Stimulated activated CD8-positive, alpha-beta memory T cell treated with anti-CD3 and anti-CD28 coated beads, Interleukin-15, amount 100 ng/mL, for 24 hours (primary cell): ENCODE results near the gene OPN1MW.
"Not testable (repeated sequence)": the region's sequence is repeated elsewhere in the genome, so short reads cannot be mapped to it uniquely, and the experiment has no call there.

Experiments used
- DNase-seq: peaks from one replicate; pipeline ENCODE4 v3.0.0-alpha.2; 2020; ENCODE audit warnings: low read depth

Gene OPN1MW

GRCh38 chrX:154182296-154182695 is at the start of gene OPN1MW:
Gene OPN1MW (plus strand): TSS chrX:154182596. CDS start chrX:154182678, 82 bp downstream.
- not testable (repeated sequence) for DNase-seq

DNA sequence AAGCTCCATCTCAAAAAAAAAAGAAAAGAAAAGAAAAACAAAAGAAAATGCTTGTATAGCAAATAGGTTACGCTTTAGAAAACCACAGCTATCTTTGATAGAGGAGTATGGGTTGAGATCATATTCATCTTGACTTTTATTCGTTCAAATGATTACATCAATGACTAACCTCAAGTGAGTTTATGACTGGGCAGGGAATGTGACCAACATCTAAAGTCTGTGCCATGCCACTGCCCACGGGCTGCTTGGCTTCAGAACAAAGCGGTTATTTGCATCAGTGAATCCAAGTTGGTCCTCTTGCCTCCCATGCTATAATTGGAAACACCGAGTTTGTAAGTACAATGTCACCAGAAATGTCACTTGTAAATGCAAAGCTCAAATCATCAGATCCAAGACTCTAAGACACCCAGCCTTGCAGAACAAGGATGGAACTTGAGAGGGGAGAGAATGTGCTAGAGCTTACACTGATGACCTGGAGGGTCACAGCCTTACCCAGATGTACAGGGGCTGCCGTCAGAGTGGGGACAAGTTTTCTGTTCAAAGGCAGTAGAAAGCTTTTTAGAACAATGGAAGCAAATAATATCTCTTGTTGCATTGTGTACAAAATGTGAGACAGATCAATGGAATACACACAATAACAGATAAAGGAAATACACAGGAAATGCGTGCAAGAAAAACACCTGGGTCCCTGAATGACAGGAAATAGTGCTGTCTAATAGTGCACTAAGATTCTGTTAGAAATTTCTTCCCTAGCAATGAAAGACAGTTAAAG is 46.8 kb upstream of the OPN1MW start:
- DNase-seq: no peak

DNA sequence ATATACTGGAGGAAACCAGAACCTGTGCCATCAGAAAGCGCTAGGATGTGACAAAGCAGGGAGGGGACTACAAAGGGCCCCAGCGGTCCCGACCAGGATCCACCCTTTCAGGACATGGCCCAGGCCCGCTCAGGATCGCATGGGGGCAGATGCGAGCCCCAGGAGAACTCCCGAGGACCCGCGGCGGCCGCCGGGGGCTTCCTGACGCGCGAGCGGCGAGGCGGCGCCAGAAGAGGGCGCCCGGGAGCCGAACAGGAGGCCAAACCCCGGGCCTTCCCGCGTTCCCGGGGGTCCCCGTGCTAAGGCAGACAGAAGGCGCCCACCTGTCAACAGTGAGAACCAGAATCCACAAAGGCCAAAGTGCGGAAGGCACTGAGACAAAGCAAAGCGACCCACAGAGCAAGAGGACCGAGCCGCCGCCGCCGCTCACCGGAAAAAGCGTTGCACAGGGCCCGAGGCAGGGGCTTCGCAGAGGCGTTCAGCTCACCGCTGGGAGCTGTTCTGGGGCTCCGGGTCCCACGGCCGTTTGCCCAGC is 45.7 kb upstream of the OPN1MW start:
- DNase-seq: peak; percentile 29

- no peak for DNase-seq
Measured at GRCh38 chrX:154138857-154139256, 43.5 kb upstream of the OPN1MW start.

DNA sequence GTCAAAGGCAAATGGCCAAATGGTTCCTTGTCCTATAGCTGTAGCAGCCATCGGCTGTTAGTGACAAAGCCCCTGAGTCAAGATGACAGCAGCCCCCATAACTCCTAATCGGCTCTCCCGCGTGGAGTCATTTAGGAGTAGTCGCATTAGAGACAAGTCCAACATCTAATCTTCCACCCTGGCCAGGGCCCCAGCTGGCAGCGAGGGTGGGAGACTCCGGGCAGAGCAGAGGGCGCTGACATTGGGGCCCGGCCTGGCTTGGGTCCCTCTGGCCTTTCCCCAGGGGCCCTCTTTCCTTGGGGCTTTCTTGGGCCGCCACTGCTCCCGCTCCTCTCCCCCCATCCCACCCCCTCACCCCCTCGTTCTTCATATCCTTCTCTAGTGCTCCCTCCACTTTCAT is 42.2 kb upstream of the OPN1MW start:
- DNase-seq: no peak

- no peak for DNase-seq
Measured at GRCh38 chrX:154140742-154141141, 41.7 kb upstream of the OPN1MW start.

GRCh38 chrX:154142386-154142785 is 40.0 kb upstream of the OPN1MW start:
- no peak for DNase-seq

DNA sequence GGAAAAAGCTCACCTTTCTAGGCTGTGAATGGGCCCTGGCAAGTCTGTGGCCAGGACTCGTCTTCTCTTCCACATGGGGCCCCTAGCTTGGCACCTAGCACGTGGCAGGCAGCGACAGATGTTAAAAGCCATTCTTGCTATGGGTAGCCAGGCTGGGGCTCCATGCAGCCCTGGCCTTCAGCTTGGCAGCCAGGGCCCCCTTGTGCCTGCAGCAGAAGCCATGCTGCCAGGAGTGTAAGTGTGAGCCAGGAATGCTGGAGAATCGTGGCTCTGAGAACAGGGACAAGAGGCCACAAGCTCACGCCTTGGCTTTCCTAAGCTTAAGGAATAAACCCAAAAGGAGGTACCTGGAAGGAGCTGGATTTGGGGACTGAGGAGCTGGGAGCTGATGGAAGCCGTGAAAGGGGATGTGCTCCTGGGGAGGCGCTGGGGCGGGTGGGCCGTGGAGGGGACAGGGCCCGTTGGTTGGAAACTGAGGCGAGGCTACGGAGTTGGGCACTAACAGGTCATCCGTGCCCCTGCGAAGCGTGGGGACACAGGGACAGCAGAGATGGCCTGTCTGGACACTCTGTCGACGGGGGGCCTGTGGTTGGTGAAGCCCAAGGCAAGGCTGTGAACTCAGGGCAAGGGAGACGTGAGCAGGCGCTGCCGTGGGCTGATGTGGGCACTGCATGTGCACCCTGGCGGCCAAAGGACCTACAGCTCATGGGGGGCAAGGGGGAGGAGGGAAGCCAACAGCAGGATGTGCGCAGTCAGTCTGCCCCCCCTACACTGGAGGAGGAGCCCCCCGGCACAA is 39.2 kb upstream of the OPN1MW start:
- no peak for DNase-seq

GRCh38 chrX:154144010-154144409 is 38.4 kb upstream of the OPN1MW start, which contains the start of gene OPN1LW:
Gene OPN1LW (plus strand): TSS chrX:154144243. CDS start chrX:154144284, 41 bp downstream.
- DNase-seq: not testable (repeated sequence)

- not testable (repeated sequence) for DNase-seq
Measured at GRCh38 chrX:154151030-154151429, 31.4 kb upstream of the OPN1MW start.

DNA sequence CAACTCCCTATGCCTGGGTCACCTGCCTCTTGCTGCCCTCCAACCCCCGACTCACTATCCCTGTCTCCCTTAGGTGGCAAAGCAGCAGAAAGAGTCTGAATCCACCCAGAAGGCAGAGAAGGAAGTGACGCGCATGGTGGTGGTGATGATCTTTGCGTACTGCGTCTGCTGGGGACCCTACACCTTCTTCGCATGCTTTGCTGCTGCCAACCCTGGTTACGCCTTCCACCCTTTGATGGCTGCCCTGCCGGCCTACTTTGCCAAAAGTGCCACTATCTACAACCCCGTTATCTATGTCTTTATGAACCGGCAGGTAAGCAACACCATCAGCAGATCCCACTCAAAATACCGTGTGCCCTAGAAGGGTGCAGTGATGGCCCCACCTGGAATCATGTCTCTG is 26.2 kb upstream of the OPN1MW start:
- DNase-seq: not testable (repeated sequence)

- DNase-seq: not testable (repeated sequence)
Measured at GRCh38 chrX:154157207-154157606, 25.2 kb upstream of the OPN1MW start.

DNA sequence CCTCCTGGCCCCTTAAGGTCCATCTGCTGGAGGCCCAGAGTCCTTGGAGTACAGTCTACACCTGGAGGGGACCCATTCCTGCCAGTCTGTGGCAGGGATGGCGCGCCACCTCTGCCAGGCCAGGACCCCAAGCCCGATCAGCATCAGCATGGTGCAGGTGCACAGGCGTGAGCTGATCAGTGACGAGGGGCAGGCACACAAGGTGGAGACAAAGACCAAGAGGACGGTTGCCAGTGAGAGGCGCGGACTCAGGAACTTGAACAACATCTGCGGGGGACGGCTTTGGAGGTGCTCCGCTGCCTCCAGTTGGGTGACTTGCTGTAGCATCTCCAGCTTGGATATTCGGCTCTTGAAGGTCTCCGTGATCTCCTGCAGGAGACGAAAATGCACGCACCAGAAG is 23.1 kb upstream of the OPN1MW start:
- not testable (repeated sequence) for DNase-seq

- DNase-seq: not testable (repeated sequence)
Measured at GRCh38 chrX:154164902-154165301, 17.5 kb upstream of the OPN1MW start.

GRCh38 chrX:154168384-154168783 is 14.0 kb upstream of the OPN1MW start:
- DNase-seq: not testable (repeated sequence)

GRCh38 chrX:154172535-154172943 is 9.9 kb upstream of the OPN1MW start:
- DNase-seq: not testable (repeated sequence)

GRCh38 chrX:154174356-154174755 is 8.0 kb upstream of the OPN1MW start:
- DNase-seq: not testable (repeated sequence)

GRCh38 chrX:154183794-154184193 is 1.4 kb downstream of the OPN1MW start:
- DNase-seq: not testable (repeated sequence)

DNA sequence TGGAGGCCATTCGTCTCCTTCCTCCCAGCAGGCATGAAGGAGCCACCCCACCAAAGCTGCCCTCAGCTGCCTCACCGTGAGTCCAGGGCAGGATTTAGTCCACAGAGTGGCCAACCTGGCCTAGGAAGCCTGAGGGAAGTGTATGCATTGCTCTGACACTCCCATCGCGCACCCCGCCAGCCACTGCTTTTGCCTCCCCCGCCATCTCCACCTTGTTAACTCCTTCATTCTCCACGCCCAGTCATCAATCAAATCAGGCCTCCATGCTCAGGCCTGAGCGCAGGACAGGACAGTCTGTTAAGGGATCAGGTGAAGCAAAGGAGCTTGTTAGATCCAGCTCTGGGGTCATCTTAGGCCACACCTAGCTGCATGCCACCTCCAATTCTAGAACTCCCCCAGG is 10.4 kb downstream of the OPN1MW start:
- DNase-seq: not testable (repeated sequence)

DNA sequence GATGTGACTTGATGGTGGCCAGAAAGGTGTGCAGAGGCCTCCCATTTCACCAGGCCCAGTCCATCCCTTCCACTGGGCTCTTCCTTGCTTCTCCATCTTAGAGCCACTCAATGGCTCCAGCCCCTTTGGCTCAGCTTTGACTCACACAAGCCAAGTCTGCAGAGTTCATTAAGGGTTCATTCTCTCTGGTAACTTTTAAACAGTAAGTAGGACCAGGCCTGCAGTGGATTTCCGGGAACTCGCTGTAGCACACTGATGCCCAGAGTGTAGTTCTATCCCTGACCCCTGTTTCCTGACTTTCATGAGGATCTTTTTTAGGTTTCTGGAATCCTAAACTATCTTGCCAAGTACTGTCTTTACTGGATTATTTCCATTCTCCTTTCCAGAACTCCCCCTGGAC is 11.9 kb downstream of the OPN1MW start:
- DNase-seq: not testable (repeated sequence)

GRCh38 chrX:154196466-154196865 is 14.1 kb downstream of the OPN1MW start:
- DNase-seq: not testable (repeated sequence)

DNA sequence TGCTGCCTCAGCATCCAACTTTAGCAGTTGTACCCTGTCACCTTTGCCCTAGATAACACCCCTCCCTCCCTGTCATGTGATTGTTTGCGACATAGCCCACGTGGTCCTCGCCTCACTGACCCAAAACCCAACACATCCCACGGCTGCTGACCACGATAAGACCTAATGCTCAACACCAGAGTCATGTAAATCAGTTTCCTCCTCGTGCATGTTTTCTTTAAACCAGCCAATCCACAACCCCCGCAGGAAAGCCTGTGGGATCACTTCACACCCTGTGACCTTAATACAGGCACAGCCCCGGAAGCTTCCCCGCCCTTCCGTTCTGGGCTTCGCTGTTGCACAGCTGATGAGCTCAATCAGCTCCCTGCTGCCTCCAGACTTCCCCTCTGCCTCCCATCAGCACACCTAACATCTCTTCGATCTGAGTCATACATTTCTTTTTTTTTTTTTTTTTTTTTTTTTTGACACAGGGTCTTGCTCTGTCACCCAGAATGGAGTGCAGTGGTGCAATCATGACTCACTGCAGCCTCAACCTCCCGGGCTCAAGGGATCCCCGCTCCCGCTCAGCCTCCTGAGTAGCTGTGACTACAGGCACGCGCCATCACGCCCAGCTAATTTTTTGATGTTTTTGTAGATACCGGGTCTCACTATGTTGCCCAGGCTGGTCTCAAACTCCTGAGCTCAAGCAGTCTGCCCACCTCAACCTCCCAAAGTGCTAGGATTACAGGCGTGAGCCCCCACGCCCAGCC is 27.4 kb downstream of the OPN1MW start:
- not testable (repeated sequence) for DNase-seq
